ENCODE results near the gene CTDNEP1.

Gene CTDNEP1

DNA sequence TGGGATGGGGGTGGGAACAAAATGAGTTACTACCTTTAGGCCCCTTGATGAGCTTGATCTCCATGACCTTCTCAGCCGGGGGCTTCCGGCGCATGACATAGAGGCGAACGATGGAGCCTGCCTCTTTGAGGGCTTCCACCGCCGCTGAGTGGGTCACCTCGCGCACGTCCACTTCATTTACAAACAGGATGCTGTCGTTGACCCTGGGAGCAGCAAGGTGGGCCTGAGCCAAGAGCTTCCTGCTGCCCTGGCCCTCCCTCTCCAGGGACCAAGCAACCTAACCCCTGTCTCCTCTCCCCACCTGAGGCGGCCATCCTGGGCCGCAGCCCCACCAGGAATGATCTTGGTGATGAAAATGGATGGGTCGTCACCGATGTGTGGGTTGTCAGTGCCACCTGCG lies 48.1 kb downstream of the CTDNEP1 start:
- TF ChIP-seq, protein P1, sequence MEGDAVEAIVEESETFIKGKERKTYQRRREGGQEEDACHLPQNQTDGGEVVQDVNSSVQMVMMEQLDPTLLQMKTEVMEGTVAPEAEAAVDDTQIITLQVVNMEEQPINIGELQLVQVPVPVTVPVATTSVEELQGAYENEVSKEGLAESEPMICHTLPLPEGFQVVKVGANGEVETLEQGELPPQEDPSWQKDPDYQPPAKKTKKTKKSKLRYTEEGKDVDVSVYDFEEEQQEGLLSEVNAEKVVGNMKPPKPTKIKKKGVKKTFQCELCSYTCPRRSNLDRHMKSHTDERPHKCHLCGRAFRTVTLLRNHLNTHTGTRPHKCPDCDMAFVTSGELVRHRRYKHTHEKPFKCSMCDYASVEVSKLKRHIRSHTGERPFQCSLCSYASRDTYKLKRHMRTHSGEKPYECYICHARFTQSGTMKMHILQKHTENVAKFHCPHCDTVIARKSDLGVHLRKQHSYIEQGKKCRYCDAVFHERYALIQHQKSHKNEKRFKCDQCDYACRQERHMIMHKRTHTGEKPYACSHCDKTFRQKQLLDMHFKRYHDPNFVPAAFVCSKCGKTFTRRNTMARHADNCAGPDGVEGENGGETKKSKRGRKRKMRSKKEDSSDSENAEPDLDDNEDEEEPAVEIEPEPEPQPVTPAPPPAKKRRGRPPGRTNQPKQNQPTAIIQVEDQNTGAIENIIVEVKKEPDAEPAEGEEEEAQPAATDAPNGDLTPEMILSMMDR (IDR thresholded peaks at IDR 0.05; ENCODE audit: insufficient read depth, low read depth, low read length, missing control alignments): no peak
- no peak for DNase-seq (ENCODE audit: low read depth)
- no peak overlapping the region for H3K4me3 ChIP-seq (ENCODE audit: low read depth, low read length)

DNA sequence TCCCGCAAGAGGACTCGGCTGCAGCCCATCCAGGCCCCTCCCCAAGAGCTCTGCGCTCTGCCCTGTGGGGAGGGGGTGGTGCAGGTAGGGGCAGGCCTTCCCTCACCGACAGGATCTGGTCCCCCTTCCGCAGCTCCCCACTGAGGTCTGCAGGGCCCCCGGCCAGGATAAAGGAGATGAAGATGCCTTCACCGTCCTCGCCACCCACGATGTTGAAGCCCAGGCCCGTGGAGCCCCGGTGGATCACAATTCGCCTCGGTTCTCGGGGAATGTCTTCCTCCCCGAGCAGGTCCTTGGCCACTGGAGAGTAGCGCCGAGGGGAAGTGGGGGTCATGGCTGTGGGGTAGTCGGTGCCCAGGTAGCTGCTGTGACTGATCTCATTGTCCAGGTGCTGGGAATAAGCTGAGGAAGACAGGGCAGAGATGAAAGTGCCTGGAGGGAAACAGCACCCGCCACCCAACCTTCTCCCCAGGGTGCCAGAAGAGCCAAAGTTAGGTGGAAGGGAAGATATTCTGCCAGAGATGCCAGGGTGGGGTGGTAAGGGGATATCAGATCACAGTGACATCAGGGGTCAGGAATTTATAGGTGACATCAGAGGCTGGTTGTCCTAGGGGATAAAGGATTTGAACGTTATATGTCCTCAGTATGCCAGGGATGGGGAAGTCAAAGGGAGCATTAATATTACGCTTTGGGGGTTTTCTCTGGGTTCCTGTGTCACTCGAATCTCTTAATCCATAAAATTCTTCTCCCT lies 54.7 kb downstream of the CTDNEP1 start:
- no peak overlapping the region for H3K4me3 ChIP-seq (ENCODE audit: low read depth, low read length)
- TF ChIP-seq, protein P1 (IDR thresholded peaks at IDR 0.05; ENCODE audit: insufficient read depth, low read depth, low read length, missing control alignments): no peak
- DNase-seq (ENCODE audit: low read depth): no peak

DNA sequence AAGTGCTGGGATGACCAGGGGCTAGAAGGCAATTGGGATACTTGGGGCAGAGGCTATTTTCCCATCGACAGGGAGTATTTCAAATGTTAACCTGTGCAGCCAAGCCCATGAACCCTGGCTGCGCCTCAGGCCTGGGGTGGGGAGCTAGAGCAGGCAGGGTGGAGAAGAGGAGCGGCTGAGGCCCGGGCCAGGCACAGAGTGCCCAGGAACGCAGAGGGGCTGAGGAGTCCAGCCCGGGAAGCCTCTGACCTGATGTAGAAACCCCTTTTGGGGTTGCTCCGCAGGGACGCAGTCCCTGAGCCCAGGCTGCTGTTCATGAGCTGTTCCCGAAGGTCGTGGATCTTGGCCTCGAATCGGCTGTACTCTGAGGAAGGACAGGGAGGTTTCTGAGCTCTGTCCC lies 55.6 kb downstream of the CTDNEP1 start:
- no peak for DNase-seq (ENCODE audit: low read depth)

More for the DNA sequence above, 55.6 kb downstream of the CTDNEP1 start:
- TF ChIP-seq, protein P1 (IDR thresholded peaks at IDR 0.05; ENCODE audit: insufficient read depth, low read depth, low read length, missing control alignments): no peak
- no peak overlapping the region for H3K4me3 ChIP-seq (ENCODE audit: low read depth, low read length)
